GM12873 (cell line): Measurements from ENCODE around the gene FKBP1B.

Source experiments
- TF ChIP-seq, protein P1 (sequence below): IDR thresholded peaks from 2 replicates; pipeline ENCODE4 v1.5.1; 2012; ENCODE audit warnings: low read depth, mild to moderate bottlenecking, moderate library complexity, low read length, control low read depth; ENCODE audit not compliant: insufficient read depth; ENCODE audit errors: missing control alignments

Gene FKBP1B

GRCh38 chr2:24085200-24085489 lies 35.6 kb downstream of the FKBP1B start:
- TF ChIP-seq, protein P1, sequence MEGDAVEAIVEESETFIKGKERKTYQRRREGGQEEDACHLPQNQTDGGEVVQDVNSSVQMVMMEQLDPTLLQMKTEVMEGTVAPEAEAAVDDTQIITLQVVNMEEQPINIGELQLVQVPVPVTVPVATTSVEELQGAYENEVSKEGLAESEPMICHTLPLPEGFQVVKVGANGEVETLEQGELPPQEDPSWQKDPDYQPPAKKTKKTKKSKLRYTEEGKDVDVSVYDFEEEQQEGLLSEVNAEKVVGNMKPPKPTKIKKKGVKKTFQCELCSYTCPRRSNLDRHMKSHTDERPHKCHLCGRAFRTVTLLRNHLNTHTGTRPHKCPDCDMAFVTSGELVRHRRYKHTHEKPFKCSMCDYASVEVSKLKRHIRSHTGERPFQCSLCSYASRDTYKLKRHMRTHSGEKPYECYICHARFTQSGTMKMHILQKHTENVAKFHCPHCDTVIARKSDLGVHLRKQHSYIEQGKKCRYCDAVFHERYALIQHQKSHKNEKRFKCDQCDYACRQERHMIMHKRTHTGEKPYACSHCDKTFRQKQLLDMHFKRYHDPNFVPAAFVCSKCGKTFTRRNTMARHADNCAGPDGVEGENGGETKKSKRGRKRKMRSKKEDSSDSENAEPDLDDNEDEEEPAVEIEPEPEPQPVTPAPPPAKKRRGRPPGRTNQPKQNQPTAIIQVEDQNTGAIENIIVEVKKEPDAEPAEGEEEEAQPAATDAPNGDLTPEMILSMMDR, result no peak

DNA sequence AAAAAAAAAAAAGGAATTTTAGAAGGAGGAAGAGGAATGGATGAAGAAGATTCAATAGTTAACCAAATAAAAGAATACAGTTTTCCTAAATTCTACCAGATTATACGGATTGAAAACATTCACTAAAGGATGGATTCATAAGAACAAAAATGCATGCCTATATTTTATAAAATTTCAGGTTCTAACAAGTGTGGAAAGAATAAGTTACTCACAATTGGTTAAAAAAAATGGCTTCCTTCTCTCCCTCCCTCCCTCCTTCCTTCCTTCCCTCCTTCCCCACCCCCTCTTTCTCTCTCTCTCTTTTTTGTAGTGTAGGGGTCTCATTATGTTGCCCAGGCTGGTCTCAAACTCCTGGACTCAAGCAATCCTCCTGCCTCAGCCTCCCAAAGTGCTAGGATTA lies 36.7 kb downstream of the FKBP1B start:
- TF ChIP-seq, protein P1, result no peak

- TF ChIP-seq, protein P1, result no peak
Observed at GRCh38 chr2:24087032-24087431, 37.5 kb downstream of the FKBP1B start.

DNA sequence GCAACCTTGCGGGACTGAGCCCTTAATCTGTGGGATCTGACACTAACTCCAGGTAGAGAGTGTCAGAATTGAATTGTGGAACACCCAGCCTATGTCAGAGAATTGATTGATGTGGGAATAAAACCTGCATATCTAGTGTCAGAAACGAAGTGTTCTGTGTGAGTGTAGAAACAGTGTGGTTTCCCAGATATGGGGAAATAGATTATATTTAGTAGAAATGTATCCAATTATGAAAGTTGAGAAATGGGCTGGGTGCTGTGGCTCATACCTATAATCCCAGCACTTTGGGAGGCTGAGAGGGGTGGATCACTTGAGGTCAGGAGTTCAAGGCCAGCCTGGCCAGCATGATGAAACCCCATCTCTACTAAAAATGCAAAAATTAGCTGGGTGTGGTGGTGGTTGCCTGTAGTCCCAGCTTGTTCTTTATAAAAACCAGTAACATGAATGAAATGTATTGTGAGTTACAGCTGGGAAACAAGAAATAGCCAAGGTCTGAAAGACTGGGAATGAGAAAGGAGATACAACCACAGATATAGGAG lies 39.3 kb downstream of the FKBP1B start:
- TF ChIP-seq, protein P1, result no peak

DNA sequence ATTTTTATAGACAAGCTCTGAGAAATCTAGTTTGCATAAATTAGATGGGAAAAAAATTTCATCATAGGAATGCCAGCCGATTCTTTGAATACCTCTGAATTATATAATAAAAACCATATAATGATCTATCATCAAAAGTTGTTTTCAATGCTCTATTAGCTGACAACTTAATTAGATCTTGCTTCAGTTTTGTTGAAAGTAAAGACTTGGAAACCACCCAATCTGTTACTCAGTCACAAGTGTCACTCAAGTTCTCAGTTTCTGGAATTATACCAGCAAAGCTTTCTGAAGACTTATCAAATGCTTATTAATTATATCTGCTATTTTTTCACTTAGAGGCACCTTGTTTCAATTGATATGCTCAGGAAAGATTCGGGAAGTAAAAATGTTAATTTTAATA lies 52.5 kb downstream of the FKBP1B start:
- TF ChIP-seq, protein P1, result no peak

GRCh38 chr2:24102677-24103076 lies 53.1 kb downstream of the FKBP1B start:
- TF ChIP-seq, protein P1, result no peak

DNA sequence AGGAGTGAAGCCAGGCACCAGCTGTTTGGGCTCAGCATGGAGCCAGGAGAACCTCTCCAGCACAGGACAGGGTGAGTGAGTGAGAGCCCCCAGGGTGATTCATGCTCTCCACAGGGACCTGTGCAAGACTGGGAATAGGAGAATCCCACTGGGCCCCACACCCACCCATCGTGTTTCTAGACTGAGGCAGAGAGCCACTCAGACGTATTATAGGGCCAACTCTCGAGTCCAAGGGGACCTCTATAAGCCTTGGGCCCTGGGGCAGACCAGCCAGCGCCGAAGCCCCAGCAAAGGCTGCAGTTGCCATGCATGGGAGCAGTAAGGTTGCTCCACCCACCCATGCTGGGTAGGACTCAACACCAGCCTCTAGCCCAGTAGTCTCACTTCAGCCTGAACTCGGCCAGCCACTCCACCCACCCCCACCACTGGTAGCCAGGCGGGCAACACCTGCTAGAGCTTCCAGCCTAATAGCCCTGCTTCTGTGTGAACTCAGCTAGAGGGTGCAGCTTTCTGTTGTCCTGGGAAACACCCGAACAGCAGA lies 54.6 kb downstream of the FKBP1B start:
- TF ChIP-seq, protein P1, result no peak
